Renal cortical epithelial cell (primary cell): ENCODE data around the gene ITFG1. TPM values are rescaled to one million over a fixed set of nuclear protein-coding genes. Genes with fewer than 3 reads are reported as not detected.

Experiments used
- DNase-seq: peaks from one replicate; pipeline ENCODE4 v3.0.0-alpha.2; 2011; ENCODE audit warnings: low read depth
- total RNA-seq: library from RNA; depleted of rRNA; stranded (reverse); fragments of >200 nt; gene quantifications from 2 replicates; pipeline ENCODE4 v1.2.3, GENCODE V29; 2014

Gene ITFG1
- 88.6 and 145 TPM in 2 replicates for total RNA-seq

DNA sequence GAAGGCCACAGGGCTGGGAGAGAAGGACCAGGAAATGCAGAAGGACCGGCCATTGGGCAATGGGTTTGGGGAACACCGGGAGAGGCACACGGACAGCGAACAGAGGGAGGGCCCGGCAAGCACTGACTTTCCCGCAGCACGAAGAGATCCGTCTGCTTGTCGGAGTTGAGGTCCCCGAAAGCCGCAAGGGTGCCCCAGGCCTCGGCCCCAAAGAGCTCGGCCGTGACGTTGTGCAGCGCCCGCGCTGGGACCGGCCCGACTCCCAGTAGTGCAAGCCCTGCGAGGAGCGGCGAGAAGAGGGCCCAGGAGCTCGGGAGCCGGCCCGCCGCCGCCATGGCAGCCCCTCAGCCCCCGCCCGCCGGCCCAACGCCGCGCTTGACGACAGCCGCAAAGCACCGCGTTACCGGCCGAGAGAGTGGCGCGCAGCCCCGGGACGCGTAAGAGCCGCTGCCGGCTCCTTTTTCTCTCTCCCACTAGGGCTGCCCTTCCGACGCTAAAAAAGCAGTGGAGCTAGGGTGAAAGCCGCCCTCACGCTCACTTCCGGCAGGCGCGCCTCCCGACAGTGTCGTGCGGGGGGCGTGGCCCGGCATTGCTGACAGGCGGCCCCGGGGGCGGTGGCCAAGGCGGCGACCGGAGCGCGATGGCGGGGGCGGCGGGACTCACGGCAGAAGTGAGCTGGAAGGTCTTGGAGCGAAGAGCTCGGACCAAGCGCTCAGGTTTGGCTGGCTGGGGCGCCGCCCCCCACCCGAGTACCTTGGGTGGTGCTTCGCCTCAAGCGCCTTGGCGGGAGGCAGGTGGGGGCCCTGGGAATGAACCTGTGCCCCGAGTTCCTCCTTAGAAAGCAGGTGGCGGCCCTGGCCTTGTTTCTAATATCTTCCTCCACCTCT, at the start of gene ITFG1, which contains the start of gene PHKB:
Gene ITFG1, minus strand, starts transcription at position 353 of the 887 bp plus-strand sequence. Its CDS starts 18 bp downstream, at position 335.
Gene PHKB, plus strand, starts transcription at position 621 of the 887 bp plus-strand sequence. Its CDS starts 20 bp downstream, at position 641.
- peak; percentile 73 for DNase-seq

DNA sequence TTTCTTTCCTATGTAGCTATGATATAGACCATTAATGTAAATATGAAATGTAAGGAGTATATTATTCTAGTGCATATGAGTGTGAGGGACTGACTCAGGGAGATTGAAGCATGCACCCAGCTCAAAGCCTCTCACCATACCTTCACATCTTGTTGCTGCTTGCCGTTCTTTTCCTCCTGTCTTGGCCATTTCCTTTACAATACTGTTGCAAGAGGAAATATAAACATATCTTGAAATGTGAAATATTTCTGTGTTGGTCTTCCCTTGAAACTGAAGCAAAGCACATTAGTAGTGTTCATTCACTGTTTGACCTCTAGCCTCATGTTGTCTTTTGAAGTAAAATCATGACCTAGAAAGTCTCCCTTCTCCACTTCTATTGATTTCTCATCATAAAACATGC, 46.8 kb upstream of the ITFG1 start:
- no peak for DNase-seq

DNA sequence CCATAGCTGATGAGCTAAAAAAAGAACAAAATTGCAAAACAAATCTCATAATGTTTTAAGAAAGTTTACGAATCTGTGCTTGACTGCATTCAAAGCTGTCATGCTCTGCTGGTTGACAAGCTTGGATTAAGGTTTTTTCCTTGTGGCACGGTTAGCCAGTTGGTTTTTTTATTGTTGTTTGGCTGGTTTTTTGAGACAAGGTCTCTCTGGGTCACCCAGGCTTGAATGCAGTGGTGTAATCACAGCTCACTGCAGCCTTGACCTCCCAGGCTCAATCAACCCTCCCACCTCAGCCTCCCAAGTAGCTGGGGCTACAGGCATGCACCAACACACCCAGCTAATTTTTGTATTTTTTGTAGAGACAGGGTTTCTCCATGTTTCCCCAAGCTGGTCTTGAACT, 45.9 kb upstream of the ITFG1 start:
- peak; percentile 97 for DNase-seq

DNA sequence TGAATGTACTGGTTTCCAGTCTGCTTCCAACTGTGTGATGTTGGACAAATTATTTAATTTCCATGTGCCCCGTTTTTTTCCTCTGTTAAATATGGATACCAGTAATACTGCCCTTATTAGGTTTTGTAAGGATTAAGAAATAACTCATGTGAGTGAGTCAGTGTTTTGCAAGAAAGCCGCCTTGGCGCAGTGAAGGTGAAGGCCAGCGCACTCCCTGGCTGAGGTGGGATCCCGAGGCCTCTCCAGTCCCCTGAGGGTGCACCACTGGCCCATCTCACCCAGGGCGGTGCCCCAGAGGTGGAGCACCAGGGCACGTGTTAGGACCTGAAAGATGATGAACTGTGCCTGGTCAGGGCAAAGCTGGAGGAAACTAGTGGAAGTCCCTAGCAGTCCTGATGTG, 43.7 kb upstream of the ITFG1 start:
- DNase-seq: peak; percentile 37

DNA sequence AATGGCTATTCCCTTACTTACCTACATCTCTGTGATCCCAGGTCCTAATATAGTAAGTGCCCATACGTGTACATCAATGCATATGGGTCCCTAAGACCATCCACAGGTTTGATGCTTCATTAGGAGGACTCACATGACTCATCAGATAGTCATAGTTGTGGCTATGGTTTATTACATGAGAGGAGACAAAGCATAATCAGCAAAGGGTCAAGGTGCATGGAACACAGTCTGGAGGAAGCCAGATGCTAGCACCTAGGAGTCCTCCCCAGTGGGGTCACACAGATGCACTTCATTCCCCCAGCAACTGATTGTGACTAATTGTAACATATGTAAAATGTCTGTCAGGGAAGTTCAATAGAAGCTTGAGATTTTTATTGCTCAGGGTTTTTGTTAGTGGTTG, 43.1 kb upstream of the ITFG1 start:
- peak; percentile 65 for DNase-seq

DNA sequence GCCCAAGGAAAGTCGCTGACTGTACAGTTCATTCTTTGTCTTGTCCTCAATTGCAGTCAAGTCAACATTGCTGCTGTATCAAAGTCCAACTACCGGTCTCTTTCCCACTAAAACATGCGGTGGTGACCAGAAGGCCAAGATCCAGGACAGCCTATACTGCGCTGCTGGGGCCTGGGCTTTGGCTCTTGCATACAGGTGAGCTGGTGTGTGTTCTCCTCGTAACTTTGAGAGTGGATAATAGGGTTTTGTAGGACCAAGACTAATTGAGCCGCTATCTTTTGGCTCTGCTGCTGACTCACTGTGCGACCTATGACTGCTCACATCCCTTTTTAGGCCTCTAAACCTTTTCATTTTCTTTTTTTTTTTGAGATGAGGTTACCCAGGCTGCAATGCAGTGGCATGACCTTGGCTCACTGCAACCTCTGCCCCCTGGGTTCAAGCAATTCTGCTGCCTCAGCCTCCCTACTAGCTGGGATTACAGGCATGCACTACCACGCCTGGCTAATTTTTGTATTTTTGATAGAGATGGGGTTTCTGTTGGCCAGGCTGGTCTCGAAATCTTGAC, 38.9 kb upstream of the ITFG1 start:
- no peak for DNase-seq

DNA sequence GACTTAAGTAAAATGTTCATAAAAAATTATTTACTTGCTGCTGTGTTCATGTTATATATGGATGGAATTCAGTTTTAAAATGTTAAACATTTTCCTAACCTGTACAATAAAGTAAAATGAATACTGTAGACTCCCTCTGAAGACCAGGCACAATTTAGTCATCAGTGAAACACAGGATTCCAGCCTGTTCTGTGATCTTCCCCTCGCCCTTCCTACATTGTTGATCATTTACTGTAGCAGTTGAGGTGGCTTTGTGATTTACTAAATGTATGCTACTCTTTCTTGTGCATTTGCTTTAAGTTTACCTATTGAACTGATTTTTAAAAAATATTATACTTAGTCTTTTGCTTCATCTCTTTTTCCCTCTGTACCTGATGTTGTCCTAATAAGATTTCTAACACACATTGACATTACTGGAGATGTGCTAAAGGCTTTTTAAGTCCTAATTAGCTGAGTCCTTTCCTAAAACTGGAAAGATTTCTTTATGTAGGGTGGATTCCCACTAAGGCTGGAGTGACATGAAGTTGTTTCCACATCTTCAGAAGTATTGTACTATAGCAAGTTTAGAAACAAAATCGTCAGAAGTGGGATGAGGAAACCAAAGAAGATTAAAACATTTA, 38.3 kb upstream of the ITFG1 start:
- no peak for DNase-seq

DNA sequence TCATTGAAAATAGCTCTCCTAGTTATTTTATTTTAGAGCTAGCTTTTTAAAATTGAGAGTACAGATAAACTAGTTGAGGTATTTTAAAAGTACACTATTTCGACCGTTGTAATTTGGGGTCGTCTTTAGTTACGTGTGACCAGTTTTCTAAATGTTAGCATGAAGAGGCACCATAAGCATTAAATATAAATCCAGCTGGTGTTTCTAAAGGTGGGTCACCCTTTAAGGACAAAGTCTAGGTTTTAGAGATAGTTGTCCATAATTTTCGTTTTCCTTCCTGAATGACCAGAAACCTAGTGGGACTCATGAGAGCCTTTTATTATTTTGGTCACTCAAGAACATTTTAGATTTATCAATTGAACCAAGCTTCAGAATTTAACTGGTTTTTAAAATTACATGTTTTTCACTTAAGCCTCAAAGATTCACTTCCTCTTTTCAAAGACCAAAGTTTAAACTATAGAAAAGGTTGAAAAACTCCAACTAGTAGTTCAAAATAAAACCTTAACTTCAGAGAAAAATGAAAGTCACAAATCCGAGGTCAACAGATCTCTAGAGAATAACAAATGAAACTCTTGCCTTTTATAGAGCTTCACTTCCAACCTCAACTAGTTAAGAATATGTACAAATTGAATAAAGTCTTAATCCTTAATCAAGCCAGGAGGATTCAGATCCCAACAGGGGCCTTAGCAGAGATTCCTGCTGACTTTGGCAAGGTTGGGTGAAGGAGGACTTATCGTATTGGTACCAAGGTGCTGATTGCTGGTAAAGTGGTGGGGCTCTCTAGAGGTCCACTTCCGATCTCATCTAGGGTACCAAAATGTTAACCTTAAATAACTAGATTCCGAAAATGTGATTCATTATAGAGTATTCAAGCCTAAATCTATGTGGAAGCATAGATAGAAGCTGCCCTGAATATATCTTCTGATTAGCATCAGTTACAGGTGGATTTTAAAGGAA, 32.8 kb upstream of the ITFG1 start:
- no peak for DNase-seq

DNA sequence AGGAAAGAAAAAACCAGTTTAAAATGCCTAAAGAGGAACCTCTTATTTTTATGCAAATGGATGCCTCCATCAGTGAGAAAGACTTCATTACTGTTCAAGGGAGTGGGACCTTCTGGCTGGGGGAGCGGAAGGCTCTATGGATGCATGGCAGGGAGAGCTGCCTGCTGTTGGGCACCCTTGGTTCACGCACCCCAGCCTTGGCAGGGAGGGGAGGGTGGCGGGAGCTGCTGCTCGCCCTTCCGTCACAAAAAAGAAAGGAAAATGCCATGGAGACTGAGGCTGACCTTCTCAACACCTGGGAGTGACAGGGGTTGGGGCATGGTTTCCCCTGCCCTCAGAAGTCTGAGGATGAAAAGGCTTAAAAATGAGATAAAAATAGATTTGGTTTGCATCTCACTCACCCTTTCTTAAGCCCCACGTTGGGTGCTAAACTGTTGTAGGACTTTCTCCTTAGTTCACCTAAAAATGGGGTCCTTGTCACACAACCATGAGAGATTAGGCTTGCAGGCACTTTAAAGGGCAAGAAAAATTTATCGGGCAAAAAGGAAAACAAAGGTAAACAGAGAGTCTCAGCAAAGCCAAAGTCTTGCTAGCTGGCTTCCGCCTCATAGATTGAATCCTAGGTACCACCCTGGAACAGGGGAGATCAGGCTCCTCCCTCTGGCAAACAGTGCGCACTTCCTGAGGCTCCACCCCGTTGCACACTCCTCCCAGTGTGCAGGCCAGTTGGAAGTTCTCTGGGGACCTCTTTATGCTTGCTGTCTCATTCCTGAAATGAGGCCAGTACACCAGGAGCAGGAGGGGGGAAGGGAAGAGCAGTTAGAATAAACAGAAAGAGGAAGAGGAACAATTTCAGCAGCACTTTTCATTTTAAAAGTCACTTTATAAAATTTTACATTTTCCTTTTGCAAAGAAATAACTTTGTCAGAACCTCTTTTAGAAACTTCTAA, 31.8 kb upstream of the ITFG1 start:
- DNase-seq: no peak

DNA sequence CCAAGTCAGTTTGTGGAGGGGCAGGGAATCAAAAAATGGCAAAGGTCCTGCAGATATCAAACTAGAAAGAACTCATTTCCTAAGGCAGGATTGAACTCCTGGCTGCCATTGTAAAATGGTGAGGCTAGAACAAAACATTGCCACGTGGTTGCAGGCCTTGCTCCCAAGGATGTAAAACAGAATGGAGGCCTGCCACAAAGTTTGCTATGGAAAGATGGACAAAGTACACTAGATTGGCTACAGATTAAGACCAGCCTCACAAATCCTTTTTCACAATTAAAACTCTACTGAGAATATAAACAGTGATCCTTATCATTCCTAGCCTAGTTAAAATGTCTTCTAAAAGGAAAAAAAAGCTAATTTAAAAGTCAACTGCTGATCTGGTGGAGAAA, 31.2 kb upstream of the ITFG1 start:
- DNase-seq: no peak

DNA sequence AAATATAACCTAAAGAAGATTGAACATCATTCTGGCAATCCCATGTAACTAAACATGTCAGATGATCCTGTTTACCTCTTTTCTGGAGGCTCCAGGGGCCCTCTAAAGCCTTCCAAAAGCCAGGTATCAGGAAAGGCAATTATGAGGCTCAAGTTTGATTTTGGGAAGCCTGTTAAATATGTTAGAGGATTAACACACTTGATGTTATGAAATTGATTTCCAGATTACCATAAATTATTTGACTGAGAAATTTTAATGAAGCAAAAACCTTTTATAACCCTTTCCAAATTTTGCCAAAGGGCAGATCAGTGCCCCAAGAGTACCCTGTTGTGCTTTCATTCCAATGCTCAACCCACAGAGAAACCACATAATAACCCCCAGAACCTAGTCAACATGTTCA, 29.6 kb upstream of the ITFG1 start:
- no peak for DNase-seq

DNA sequence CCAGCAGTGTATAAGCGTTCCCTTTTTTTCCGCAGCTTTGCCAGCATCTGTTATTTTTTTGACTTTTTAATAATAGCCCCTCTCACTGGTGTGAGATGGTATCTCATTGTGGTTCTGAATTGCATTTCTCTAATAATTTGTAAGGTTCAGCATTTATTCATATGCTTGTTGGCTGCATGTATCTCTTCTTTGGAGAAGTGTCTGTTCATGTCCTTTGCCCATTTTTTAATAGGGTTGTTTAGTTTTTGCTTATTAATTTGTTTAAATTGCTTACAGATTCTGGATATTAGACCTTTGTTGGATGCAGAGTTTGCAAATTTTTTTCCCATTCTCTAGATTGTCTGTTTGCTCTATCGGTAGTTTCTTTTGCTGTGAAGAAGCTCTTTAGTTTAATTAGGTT, 27.2 kb upstream of the ITFG1 start:
- no peak for DNase-seq

DNA sequence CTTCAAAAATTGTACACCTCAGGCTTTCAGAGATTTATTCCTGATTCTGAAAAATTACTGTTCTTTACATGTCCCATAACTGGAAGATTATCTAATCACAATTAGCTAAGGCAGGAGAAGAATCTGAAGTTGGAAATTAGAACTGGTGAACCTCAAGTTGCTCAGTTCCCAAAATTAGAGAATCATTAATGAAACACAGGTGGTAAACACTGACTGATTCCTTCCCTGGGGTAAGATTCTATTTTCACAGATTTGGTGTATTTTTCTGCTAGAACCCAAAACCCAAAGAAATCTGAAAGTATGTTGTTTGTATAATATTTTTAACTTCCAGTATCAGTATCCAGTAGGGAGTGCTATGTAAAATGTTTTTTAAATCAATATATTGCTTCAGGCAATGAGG, 26.0 kb upstream of the ITFG1 start:
- no peak for DNase-seq

DNA sequence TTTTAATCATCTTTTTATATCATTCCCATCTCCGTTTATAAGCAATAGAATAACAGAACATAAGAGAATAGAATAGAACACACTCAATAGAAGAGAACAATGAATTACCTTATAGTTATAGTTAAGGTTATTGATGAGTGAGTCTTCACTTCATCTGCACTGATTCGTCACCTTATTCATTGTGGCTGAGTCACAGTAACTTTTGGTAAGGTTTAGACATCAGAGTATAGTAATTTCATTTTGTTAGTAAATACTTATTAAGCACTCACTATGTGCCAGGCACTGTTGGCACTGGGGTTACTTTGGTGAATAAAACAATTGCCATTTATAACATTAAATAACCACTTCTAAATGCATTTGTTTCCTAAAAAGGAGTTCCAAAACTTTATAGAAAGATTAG, 22.8 kb upstream of the ITFG1 start:
- no peak for DNase-seq

DNA sequence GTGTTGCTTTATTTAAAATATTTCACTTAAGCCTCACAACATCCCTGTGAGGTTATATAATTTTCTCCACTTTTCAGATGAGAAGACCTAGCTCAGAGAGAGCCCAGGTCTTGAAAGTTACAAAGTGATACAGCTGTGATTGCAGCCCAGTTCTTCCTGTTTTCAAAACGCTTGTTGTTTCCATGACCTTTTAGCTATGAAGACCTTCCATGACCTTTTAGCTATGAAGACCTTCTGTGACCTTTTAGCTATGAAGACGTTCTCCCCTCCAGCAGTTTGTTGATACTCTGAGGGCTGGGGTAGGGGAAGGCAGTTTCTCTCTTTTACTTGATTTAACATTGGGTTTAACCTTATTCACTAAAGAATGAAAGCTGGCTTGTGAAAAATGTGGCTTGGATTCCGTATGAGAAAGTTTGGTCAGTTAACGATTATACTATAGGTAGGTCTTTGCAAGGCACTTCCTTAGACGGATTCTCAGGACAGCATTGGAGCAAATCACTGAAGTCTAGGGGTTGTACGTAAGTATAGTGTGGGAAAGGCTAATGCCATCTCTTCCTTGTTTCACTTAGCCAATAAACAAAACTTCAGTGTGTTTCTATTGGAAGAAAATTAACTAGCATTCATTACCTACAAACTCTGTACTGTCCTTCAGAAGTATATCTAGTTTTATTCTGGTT, 21.0 kb upstream of the ITFG1 start:
- DNase-seq: no peak

DNA sequence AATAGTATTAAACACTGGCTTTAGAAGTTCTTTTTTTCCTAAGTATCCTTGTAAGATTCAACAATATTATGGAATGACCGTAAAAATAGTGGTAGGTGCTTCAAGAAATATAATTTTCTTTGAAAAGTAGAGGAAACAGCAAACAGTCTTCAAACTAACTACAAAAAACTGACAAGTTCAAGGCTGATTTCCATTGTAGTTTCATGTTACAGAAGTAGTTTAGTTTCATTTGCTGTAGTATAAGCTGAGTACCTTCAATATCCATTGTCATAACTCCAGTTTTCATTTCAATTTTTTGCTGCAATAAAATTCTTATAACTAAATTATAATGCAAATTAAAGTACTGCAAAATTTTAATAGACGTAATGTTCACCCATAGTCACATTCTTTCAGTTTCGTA, 19.5 kb upstream of the ITFG1 start:
- no peak for DNase-seq

DNA sequence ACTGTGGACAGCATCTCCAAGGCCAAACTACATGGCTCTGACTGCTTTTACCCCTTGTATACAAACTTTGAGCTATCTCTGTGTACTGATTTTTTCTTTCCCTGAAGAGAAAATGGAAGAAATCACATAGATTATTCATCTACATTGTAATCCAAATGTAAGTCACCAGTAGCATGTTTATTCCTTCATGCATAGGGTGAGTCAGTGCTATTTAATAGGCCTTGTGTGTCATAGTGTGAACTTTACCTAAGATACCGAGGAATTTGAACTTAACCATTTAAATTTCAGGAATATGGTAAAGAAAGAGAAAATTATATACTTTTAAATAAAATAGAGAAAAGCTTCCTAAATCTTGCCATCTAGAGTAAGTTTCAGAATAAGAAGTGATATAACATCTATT, 16.8 kb upstream of the ITFG1 start:
- peak; percentile 24 for DNase-seq

DNA sequence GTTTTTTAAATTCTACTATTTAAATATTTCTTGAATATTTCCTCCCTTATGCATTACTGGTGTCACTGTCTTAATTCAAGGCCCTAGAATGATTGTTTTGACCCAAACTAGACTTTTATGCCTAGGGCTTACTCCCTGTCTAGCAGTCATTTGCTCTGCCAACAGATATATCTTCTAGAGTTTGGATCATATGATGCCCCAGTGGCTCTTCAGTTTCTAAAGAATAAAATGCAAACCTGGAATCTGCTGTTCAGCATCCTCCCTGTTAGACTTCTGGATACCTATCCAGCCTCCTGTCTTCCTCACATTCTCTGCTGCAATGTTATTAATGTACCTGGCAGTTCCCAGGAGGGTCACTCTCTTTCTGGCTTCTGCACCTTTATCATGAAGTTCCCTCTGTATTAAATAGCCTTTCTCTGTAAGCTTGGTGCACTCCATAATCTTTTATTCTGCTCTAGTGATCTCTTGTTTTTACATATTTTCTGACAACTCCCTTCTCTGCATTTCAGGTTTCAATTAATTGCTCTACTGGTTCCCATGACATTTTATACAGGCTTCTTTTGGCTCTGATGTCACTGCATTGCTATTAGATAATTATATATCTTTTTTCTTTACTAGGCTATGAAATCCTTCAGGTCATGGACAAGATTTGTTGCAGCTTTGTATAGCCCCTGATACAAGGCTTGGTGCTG, 15.9 kb upstream of the ITFG1 start:
- no peak for DNase-seq

DNA sequence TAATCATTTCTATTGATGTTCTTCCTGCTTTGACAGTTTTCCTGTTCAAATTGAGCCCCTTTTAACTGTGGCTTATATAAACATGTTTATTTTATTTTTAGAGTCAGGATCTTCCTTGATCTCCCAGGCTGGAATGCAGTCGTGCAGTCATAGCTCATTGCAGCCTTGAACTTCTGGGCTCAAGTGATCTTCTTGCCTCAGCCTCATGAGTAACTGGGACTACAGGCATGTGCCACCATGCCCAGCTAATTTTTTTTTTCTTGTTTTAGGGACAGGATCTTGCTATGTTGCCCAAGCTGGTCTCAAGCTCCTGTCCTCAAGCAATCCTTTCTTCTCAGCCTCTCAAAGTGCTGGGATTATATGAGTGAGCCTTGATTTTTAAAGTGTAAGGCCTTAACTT, 14.9 kb upstream of the ITFG1 start:
- DNase-seq: peak; percentile 21
